LNCaP clone FGC (cell line): ENCODE measurements around the gene MPPED1.

ENCODE experiments used
- DNase-seq: peaks from one replicate; pipeline ENCODE4 v3.0.0-alpha.2; 2011; ENCODE audit warnings: low read depth
- H3K4me3 ChIP-seq: 2 replicates; pipeline ENCODE4 v1.5.1; 2011; ENCODE audit warnings: mild to moderate bottlenecking, low read depth, low read length, control low read depth
- CTCF ChIP-seq: IDR thresholded peaks from 2 replicates; pipeline ENCODE4 v1.5.1; 2012; ENCODE audit warnings: mild to moderate bottlenecking; ENCODE audit not compliant: control insufficient read depth, insufficient read depth; ENCODE audit errors: extremely low read depth

Gene MPPED1

GRCh38 chr22:43544289-43544673 is 132.5 kb downstream of the MPPED1 start:
- no peak overlapping the region for H3K4me3 ChIP-seq
- DNase-seq = no peak
- TF ChIP-seq CTCF = no peak

- no peak for DNase-seq
- TF ChIP-seq CTCF = no peak
- no peak overlapping the region for H3K4me3 ChIP-seq
These were observed 134.4 kb downstream of the MPPED1 start for GRCh38 chr22:43546186-43546585.

- DNase-seq = no peak
- no peak for TF ChIP-seq CTCF
- no peak overlapping the region for H3K4me3 ChIP-seq
These were observed 138.3 kb downstream of the MPPED1 start for GRCh38 chr22:43550024-43550620.

- no peak for DNase-seq
- no peak overlapping the region for H3K4me3 ChIP-seq
- TF ChIP-seq CTCF = no peak
These were observed 138.9 kb downstream of the MPPED1 start for GRCh38 chr22:43550672-43551071.

GRCh38 chr22:43553451-43554258 is 141.8 kb downstream of the MPPED1 start:
- no peak for DNase-seq
- no peak overlapping the region for H3K4me3 ChIP-seq
- no peak for TF ChIP-seq CTCF

GRCh38 chr22:43554259-43554636 is 142.4 kb downstream of the MPPED1 start:
- no peak for TF ChIP-seq CTCF
- H3K4me3 ChIP-seq = no peak overlapping the region
- no peak for DNase-seq

- H3K4me3 ChIP-seq = no peak overlapping the region
- DNase-seq = no peak
- no peak for TF ChIP-seq CTCF
These were observed 143.0 kb downstream of the MPPED1 start for GRCh38 chr22:43554694-43555365.
